GM10266 (cell line): ENCODE measurements around the gene ABAT.

ENCODE experiments used
- DNase-seq: peaks from one replicate; pipeline ENCODE4 v3.0.0; 2012; ENCODE audit errors: extremely low spot score
- CTCF ChIP-seq: IDR thresholded peaks from 2 replicates; pipeline ENCODE4 v1.5.1; 2012; ENCODE audit warnings: mild to moderate bottlenecking, low read depth; ENCODE audit not compliant: control insufficient read depth, insufficient read depth; ENCODE audit errors: missing control alignments

The ABAT gene

GRCh38 chr16:8631373-8631772 lies 43.0 kb upstream of the ABAT start:
- no peak for DNase-seq
- no peak for TF ChIP-seq CTCF

GRCh38 chr16:8631818-8632465 lies 42.5 kb upstream of the ABAT start:
- TF ChIP-seq CTCF = no peak
- DNase-seq = no peak

GRCh38 chr16:8632675-8633182 lies 41.7 kb upstream of the ABAT start:
- DNase-seq = no peak
- no peak for TF ChIP-seq CTCF

DNA sequence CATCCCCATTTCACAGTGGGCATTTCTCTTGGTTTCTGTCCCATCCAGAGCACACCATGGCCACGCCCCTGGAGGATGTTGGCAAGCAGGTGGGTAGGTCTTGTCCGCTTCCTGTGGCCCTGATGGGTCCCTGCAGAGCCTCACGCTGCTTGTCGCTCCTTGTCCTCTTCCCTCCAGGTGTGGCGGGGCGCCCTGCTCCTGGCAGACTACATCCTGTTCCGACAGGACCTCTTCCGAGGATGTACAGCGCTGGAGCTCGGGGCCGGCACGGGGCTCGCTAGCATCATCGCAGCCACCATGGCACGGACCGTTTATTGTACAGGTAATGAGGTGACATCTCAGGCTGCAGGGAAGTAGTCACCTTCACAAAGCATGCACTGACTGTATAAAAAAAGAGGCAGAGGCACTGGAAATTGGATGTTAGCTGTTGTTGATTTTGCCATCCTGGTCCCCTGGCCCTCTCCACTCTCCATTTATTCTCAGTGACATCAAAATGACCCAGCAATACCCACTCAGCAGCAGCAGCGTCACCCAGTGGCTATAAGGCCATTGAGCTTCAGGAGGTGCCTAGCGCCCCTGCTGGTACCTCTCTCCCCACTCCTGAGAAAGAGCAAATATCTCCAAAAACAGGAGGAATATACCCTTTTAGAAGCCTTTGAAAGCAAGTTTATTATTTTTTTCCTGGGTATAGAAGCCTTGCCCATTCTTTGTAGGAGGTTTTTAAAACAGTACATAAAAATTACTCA lies 39.3 kb upstream of the ABAT start:
- no peak for TF ChIP-seq CTCF
- DNase-seq = no peak

DNA sequence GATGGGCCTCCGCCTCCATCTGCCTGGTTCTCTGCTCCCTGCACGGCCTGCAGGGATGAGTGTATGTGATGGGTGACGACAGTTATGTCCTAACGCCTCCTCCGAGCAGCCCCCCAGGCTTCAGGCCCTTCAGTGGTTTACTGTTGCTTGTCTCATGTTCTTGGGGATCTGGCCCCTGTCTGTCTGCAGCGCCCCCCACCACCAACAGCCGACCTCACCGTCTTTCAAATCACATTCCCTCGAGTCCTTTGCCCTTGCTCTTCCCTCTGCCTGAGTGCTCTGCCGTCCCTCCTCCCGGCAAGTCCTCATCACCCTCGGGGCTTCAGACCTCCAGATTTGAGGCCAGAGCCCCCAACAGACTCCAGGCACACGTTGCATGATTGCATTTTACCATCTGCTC lies 34.7 kb upstream of the ABAT start:
- TF ChIP-seq CTCF = no peak
- DNase-seq = no peak

DNA sequence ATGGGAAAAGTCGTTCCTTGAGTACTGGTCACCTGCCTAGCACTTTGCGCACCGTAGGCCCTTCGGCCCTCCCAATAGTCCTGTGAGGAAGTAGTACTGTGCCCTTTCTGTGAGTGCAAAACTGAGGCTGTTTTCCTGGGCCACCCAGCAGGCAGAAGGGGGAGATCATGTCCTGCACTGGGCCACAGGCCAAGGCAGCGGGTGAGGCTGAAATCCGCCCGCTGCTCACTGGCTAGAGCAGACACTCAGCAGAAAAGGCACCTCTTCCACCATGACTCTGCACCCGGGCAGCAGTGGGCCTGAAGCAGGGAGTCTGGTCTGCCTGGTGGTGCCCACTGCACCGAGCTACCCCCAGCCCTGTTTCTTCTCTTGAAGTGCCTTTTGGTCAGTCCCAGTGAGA lies 32.7 kb upstream of the ABAT start:
- DNase-seq = no peak
- TF ChIP-seq CTCF = no peak

GRCh38 chr16:8642146-8642545 lies 32.3 kb upstream of the ABAT start:
- TF ChIP-seq CTCF = no peak
- no peak for DNase-seq
